ENCODE results near the gene FBXO3.

GRCh38 chr11:33775467-33775807 is 1.1 kb upstream of the FBXO3 start:
- TF ChIP-seq POLR2A (IDR thresholded peaks at IDR 0.05), result no peak
- no peak for TF ChIP-seq CTCF (IDR thresholded peaks at IDR 0.05)

Measured in tibial nerve (tissue), 3 donors.